ENCODE results near the gene PDK1.

Gene PDK1

DNA sequence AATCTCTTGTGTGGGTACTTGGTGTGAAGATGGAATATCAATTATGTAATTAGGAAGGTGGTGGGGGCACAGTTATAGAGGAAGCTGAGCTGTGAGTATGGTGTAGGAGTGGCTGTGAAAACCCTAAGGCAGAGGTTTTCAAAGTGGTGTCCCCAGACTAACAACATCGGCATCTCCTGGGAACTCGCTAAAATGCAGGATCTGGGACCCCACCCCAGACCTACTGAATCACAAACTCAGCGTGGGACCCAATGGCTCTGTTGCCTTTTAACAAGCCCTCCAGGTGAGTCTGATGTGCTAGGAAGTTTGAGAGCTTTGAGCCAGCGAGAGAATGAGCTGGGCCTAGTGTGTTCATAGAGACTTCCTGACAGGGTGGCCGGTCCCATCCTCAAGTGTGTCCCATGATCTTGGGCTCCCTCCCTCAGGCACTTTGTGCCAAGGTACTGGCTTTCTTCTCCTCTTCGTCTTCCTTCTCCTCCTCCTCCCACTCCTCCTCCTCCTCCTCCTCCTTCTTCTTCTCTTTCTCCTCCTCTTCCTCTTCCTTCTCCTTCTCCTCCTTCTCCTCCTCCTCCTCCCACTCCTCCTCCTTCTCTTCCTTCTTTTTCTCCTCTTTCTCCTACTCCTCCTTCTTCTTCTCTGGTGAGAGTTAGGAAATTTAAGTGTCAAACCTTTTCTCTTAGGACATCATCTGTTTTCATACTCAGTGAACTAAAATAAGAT, 86.6 kb downstream of the PDK1 start:
- no peak for DNase-seq (ENCODE audit: low spot score)

DNA sequence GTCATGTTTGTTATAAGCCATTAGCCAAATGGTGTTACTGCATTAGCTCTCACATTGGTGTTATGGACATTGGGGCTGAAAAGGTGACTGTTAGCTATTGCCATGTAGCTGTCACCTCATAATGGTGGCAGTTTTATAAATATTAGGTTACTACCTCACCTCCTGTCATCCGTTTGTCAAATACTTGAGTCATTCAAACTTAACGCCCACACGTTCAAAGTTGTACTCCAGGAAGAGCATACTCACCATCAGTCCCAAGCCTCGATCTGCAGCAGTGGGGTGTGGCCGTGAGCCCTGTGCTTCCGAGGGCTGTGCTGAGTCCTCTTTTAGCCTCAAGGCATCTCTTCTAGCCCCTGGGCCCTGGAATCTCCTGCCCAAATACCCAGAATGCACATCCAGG, 87.3 kb downstream of the PDK1 start:
- DNase-seq (ENCODE audit: low spot score) = no peak

- DNase-seq (ENCODE audit: low spot score) = no peak
These were observed 91.5 kb downstream of the PDK1 start for GRCh38 chr2:172647439-172647838.

DNA sequence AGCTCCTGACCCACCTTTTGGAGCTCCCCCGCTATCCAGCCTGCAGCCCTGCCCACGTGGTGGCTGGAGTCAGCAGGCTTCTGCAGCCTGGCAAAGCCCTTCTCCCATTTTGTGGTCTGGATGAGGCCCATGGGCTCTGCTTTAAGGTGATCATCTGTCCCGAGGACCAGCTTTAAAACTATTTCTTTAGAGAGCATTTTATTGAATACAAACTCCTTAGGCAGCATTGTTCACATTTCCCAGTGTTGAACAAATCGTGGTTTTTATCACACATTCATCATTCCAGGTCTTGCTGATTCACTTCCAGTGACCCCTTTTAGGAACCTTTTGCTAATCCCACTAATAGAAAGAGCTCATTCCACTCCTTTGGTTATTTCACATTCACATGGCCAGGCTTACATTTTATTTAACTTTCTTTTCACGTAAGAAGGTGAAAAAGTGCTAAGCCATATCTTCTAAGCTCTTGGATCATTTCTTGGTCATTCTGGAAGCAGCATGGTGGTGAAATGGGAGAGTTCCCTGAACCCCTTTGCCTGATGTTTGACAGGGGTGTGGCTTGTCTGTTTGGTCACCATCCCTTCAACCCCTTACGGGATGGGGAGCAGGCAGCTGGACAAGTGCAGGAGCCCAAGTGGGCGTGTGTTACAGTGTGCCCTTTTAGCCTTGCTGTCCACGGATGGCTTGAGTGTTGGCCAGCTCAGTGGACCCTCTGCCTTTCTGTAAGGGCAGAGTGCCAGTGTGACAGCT, 99.4 kb downstream of the PDK1 start:
- no peak for DNase-seq (ENCODE audit: low spot score)

DNA sequence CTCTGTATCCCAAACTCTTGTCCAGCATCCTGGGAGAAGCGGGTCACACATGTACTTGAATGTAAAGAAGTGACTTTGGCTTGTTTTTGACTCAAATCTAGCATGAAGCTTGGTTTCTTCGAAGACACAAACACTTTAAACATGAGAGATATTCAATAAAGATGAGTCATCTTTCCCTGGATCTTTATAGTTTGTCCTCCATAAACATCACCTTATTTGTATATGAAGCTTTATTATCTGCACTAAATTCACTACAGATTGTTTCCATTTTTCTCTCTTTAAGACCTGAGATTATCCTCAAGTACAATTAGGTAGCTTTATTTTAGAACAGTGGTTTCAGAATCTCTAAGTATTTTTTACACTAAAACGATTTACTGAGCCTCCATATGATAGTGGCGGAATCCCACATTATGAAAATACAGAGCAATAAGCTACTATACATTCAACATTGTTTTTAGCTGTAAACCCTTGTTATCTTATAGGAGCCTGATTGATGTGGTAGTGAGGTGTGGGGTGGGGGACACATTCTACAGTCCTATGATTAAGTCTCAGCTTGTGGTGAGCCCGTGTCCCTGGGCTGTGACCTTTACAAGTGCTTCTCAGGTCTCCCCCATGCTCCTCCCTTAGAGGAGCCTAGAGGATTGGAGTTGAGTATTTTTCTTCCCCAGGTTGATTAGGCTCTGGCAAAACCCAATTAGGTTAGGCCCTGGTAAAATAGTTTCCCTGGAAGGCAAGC, 100.1 kb downstream of the PDK1 start:
- no peak for DNase-seq (ENCODE audit: low spot score)
